OCI-LY1 (cell line): ENCODE data around the gene MRPS12.

Experiments used
- H2AFZ ChIP-seq: fragments of 200-600 bp; sonication (generic), shearing (Covaris generic); 2 replicates; pipeline ENCODE4 v1.6.0; 2014; ENCODE audit warnings: antibody characterized with exemption, mild to moderate bottlenecking, low read length
- H3F3A ChIP-seq: fragments of 200-600 bp; sonication (generic), shearing (Covaris generic); 2 replicates; pipeline ENCODE4 v1.6.0; 2014; ENCODE audit warnings: mild to moderate bottlenecking, antibody characterized with exemption, low read length, moderate library complexity; ENCODE audit not compliant: insufficient read depth
- H3K27ac ChIP-seq: fragments of 200-600 bp; sonication (generic); 2 replicates; pipeline ENCODE4 v1.5.1; 2014; ENCODE audit warnings: low read length, mixed run types, mild to moderate bottlenecking, low read depth; ENCODE audit not compliant: poor library complexity, severe bottlenecking
- H3K27me3 ChIP-seq: fragments of 200-600 bp; sonication (generic); 2 replicates; pipeline ENCODE4 v1.6.0; 2014; ENCODE audit warnings: antibody characterized with exemption, mild to moderate bottlenecking, low read length, moderate library complexity; ENCODE audit not compliant: insufficient read depth
- H3K36me3 ChIP-seq: fragments of 200-600 bp; sonication (generic); 2 replicates; pipeline ENCODE4 v1.6.1; 2014; ENCODE audit warnings: mild to moderate bottlenecking, antibody characterized with exemption, low read length, moderate library complexity, mixed read lengths; ENCODE audit not compliant: insufficient read depth
- H3K4me1 ChIP-seq: fragments of 200-600 bp; sonication (generic); 2 replicates; pipeline ENCODE4 v1.5.1; 2014; ENCODE audit warnings: mild to moderate bottlenecking, low read length, moderate library complexity; ENCODE audit not compliant: insufficient read depth, severe bottlenecking
- H3K4me2 ChIP-seq: fragments of 200-600 bp; sonication (generic), shearing (Covaris generic); 2 replicates; pipeline ENCODE4 v1.6.1; 2014; ENCODE audit warnings: low read length
- H3K4me3 ChIP-seq: fragments of 200-600 bp; sonication (generic); 2 replicates; pipeline ENCODE4 v1.5.1; 2014; ENCODE audit warnings: low read length, low read depth, mild to moderate bottlenecking, mixed read lengths; ENCODE audit not compliant: poor library complexity, severe bottlenecking
- H3K79me2 ChIP-seq: fragments of 200-600 bp; shearing (Covaris generic); 2 replicates; pipeline ENCODE4 v1.6.1; 2016; ENCODE audit warnings: mixed run types, low read length, mixed read lengths; ENCODE audit not compliant: insufficient read depth
- H3K9ac ChIP-seq: fragments of 200-600 bp; sonication (generic), shearing (Covaris generic); 2 replicates; pipeline ENCODE4 v1.6.1; 2014; ENCODE audit warnings: mild to moderate bottlenecking, low read length, mixed read lengths
- H3K9me2 ChIP-seq: fragments of 200-600 bp; sonication (generic), shearing (Covaris generic); 2 replicates; pipeline ENCODE4 v1.6.1; 2014; ENCODE audit warnings: low read depth, mild to moderate bottlenecking, low read length, mixed read lengths
- H3K9me3 ChIP-seq: fragments of 200-600 bp; shearing (Covaris generic); 2 replicates; pipeline ENCODE4 v1.6.1; 2014; ENCODE audit warnings: low read length, mixed read lengths
- H4K20me1 ChIP-seq: fragments of 200-600 bp; sonication (generic), shearing (Covaris generic); 2 replicates; pipeline ENCODE4 v1.6.0; 2016; ENCODE audit warnings: mild to moderate bottlenecking, low read length; ENCODE audit not compliant: insufficient read depth
- EZH2 ChIP-seq: fragments of 200-600 bp; sonication (generic), shearing (Covaris generic); IDR thresholded peaks from 2 replicates; pipeline ENCODE4 v1.8.0; 2017; ENCODE audit warnings: borderline replicate concordance, mixed run types, mild to moderate bottlenecking, antibody characterized with exemption, low read length, moderate library complexity, mixed read lengths
- TF ChIP-seq, protein P1 (sequence below): fragments of 200-600 bp; sonication (generic), shearing (Covaris generic); IDR thresholded peaks from 2 replicates; pipeline ENCODE4 v1.5.1; 2017; ENCODE audit warnings: mild to moderate bottlenecking, antibody characterized with exemption, low read length, moderate library complexity, mixed read lengths

MRPS12 gene

DNA sequence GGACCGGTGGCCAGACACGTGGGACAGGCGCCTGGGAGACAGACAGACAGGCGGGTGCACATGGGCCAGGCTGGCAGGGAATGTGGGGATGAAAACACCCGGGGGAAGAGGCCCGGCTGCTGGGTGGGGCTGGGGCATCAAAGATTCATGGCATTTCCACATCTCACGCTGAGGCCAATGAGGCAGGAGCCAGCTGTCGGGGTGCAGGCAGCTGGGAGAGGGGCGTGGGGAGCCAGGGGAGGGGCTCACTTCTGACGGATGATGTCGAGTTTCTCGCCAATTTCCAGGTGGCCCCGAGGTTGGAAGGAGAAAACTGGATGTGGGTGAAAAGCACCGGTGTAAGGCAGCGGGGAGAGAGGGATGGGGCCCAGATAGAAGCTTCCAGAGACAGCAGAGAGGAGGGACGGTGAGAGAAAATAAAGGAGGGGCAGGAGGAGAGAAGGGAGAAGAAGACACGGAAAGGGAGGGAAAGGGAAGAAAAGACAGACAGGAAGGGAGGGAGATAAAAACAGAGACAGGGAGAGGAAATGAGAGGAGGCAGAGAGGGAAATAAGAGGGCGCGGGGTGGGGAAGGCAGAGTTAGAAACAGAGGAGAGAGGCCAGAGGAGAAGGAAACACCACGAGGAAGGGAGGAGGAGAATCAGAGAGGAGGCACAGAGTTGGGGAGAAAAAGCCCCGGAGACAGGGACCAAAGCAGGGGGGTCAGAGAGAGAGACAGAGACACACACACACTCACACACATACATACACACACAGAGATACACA, 10.7 kb upstream of the MRPS12 start:
- Histone ChIP-seq H3K4me2 (no peak overlapping the region), H3K9ac (no peak overlapping the region), H3K36me3 (peaks cover 27% of the 10 kb centered on the region), H3K79me2 (no peaks in the 10 kb centered on the region), H3K9me2 (no peaks in the 10 kb centered on the region), H3K27me3 (no peaks in the 10 kb centered on the region), H3F3A (no peaks in the 10 kb centered on the region), H3K27ac (no peak overlapping the region), H3K9me3 (no peaks in the 10 kb centered on the region), H4K20me1 (no peaks in the 10 kb centered on the region), H2AFZ (no peak overlapping the region), H3K4me3 (no peak overlapping the region), H3K4me1 (no peaks in the 10 kb centered on the region)
- no peak for TF ChIP-seq EZH2
- TF ChIP-seq, protein P1, sequence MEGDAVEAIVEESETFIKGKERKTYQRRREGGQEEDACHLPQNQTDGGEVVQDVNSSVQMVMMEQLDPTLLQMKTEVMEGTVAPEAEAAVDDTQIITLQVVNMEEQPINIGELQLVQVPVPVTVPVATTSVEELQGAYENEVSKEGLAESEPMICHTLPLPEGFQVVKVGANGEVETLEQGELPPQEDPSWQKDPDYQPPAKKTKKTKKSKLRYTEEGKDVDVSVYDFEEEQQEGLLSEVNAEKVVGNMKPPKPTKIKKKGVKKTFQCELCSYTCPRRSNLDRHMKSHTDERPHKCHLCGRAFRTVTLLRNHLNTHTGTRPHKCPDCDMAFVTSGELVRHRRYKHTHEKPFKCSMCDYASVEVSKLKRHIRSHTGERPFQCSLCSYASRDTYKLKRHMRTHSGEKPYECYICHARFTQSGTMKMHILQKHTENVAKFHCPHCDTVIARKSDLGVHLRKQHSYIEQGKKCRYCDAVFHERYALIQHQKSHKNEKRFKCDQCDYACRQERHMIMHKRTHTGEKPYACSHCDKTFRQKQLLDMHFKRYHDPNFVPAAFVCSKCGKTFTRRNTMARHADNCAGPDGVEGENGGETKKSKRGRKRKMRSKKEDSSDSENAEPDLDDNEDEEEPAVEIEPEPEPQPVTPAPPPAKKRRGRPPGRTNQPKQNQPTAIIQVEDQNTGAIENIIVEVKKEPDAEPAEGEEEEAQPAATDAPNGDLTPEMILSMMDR: no peak

DNA sequence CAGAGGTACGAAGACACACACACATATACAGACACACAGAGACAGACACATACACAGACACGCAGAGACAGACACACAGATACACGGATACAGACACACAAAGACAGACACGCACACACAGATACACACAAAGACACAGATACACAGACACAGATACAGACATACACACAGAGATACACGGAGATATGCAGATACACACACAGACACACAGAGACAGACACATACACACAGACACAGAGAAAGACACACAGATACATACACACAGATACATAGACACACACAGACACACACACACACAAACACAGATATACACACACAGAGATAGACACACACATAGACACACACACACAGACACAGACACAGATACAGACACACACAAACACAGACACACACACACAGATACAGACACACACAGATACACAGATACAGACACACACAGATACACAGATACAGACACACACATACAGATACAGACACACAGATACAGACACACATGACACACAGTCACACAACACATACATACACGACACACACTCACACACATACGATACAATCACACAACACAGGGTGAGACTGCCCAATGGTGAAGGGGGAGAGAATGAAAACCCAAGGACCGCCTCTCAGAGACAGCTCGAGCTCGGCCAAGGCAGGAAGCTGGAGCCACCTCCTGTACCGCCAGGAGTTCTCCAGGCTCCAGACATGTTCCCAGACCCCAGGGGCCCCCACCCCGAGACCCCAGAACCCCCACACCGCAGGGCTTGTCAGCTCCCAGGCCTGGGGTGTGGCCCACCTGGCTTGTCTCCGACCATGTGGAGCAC, 9.9 kb upstream of the MRPS12 start:
- Histone ChIP-seq H3K4me1 (no peaks in the 10 kb centered on the region), H3K4me3 (no peak overlapping the region), H3K79me2 (no peaks in the 10 kb centered on the region), H2AFZ (no peak overlapping the region), H3K36me3 (peaks cover 35% of the 10 kb centered on the region), H3F3A (no peaks in the 10 kb centered on the region), H4K20me1 (no peaks in the 10 kb centered on the region), H3K4me2 (no peak overlapping the region), H3K27ac (no peak overlapping the region), H3K9me2 (no peaks in the 10 kb centered on the region), H3K27me3 (no peaks in the 10 kb centered on the region), H3K9me3 (no peaks in the 10 kb centered on the region), H3K9ac (no peak overlapping the region)
- TF ChIP-seq EZH2: no peak
- TF ChIP-seq, protein P1: no peak

DNA sequence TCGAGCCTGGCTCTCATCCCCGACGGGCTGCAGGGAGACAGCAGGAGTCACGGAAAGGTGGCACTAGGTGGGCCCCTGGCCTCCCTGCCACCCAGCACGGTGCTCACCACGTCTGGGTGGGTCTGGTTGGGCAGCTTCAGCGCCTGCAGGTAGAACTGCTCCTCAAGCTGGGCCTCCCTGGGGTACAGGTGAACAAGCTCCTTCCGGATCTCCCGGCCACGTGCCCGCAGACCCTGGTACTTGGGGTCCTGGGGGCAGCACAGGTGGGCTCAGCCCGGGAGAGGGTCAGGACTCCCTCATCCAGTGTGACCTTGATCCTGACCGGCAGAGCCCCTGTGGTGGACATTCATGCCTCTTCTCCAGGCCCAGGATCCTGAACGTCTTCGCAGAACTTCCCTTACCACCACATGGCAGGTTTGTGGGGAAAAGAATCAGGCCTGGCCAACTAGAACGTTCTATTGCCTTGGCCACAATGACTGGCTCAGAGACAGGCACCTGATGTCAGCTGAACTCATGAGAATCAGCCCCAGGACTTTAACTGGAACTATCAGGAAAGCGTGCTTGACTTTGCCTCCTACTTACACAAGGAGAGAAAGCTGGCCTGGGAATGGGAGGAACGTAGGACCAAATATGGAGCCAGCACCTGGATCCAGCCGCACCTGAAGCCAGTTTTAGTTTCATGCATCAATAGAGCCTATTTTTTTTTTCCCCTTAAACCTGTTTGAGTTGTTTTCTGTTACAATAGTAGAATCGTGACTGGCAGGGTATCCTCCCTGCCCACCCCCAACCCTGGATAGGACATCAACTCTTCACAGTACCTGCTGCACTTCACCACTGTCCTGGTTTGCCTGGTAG, 9.1 kb upstream of the MRPS12 start:
- no peak overlapping the region for H2AFZ ChIP-seq
- no peaks in the 10 kb centered on the region for H3K4me1 ChIP-seq
- no peak overlapping the region for H3K4me3 ChIP-seq
- no peak overlapping the region for H3K4me2 ChIP-seq
- TF ChIP-seq, protein P1: no peak
- no peak for TF ChIP-seq EZH2
- no peak overlapping the region for H3K9ac ChIP-seq
- no peaks in the 10 kb centered on the region for H4K20me1 ChIP-seq
- H3F3A ChIP-seq: no peaks in the 10 kb centered on the region
- H3K27me3 ChIP-seq: no peaks in the 10 kb centered on the region
- H3K9me3 ChIP-seq: no peaks in the 10 kb centered on the region
- H3K79me2 ChIP-seq: no peaks in the 10 kb centered on the region
- H3K9me2 ChIP-seq: no peaks in the 10 kb centered on the region
- H3K27ac ChIP-seq: no peak overlapping the region
- H3K36me3 ChIP-seq: peaks cover 42% of the 10 kb centered on the region
